SU-DHL-6 (cell line): ENCODE data around the gene SERPINB12.

Experiments used
- H2AFZ ChIP-seq: fragments of 200-600 bp; sonication (generic); 2 replicates; pipeline ENCODE4 v1.6.1; 2014; ENCODE audit warnings: low read depth, mild to moderate bottlenecking, moderate library complexity, mixed read lengths, antibody characterized with exemption, low read length; ENCODE audit not compliant: severe bottlenecking
- H3F3A ChIP-seq: fragments of 200-600 bp; shearing (Covaris generic); 2 replicates; pipeline ENCODE4 v1.6.0; 2016; ENCODE audit warnings: antibody characterized with exemption, mild to moderate bottlenecking; ENCODE audit not compliant: insufficient read depth
- H3K27ac ChIP-seq: fragments of 200-600 bp; sonication (generic); 2 replicates; pipeline ENCODE4 v1.5.1; 2016; ENCODE audit warnings: low read depth, mild to moderate bottlenecking, low read length, moderate library complexity, mixed read lengths
- H3K27me3 ChIP-seq: fragments of 200-600 bp; sonication (generic), shearing (Covaris generic); 2 replicates; pipeline ENCODE4 v1.6.0; 2014; ENCODE audit warnings: mild to moderate bottlenecking, low read length
- H3K36me3 ChIP-seq: fragments of 200-600 bp; sonication (generic); 2 replicates; pipeline ENCODE4 v1.6.1; 2014; ENCODE audit warnings: mild to moderate bottlenecking, low read length, mixed read lengths
- H3K4me2 ChIP-seq: fragments of 300-600, 200-600 bp; shearing (Covaris generic), sonication (generic); 2 replicates; pipeline ENCODE4 v1.6.0; 2014; ENCODE audit warnings: low read length, low read depth, mild to moderate bottlenecking; ENCODE audit not compliant: poor library complexity, severe bottlenecking
- H3K4me3 ChIP-seq: fragments of 200-600 bp; sonication (generic); 2 replicates; pipeline ENCODE4 v1.5.1; 2014; ENCODE audit warnings: antibody characterized with exemption, low read length, mild to moderate bottlenecking, mixed read lengths; ENCODE audit not compliant: insufficient read depth, poor library complexity, severe bottlenecking
- H3K79me2 ChIP-seq: fragments of 200-600 bp; sonication (generic); 2 replicates; pipeline ENCODE4 v1.6.1; 2014; ENCODE audit warnings: mild to moderate bottlenecking, low read length, moderate library complexity; ENCODE audit not compliant: insufficient read depth
- H3K9ac ChIP-seq: fragments of 200-600 bp; sonication (generic); 2 replicates; pipeline ENCODE4 v1.7.0; 2014; ENCODE audit warnings: mild to moderate bottlenecking, low read length
- H3K9me2 ChIP-seq: fragments of 200-600 bp; sonication (generic); replicated peaks from 2 replicates; pipeline ENCODE4 v1.6.1; 2014; ENCODE audit warnings: low read length; ENCODE audit not compliant: insufficient read depth
- H3K9me3 ChIP-seq: fragments of 200-600 bp; sonication (generic); 2 replicates; pipeline ENCODE4 v1.6.1; 2014; ENCODE audit warnings: low read length, mixed read lengths; ENCODE audit not compliant: insufficient read depth
- H4K20me1 ChIP-seq: fragments of 200-600 bp; sonication (generic); 2 replicates; pipeline ENCODE4 v1.6.1; 2014; ENCODE audit warnings: low read depth, mild to moderate bottlenecking, antibody characterized with exemption, low read length, moderate library complexity, mixed read lengths
- CTCF ChIP-seq: fragments of 200-600 bp; sonication (generic); IDR thresholded peaks from one replicate; pipeline ENCODE4 v1.5.1; 2017; ENCODE audit warnings: antibody characterized with exemption, mild to moderate bottlenecking, low read length, moderate library complexity; ENCODE audit not compliant: insufficient read depth, poor library complexity, severe bottlenecking
- EZH2phosphoT487 ChIP-seq: fragments of 200-600 bp; sonication (generic), shearing (Covaris generic); conservative IDR thresholded peaks from 2 replicates; pipeline ENCODE4 v1.6.1; 2018; ENCODE audit warnings: mild to moderate bottlenecking, antibody characterized with exemption, low read length, moderate library complexity, mixed read lengths

SERPINB12 gene

DNA sequence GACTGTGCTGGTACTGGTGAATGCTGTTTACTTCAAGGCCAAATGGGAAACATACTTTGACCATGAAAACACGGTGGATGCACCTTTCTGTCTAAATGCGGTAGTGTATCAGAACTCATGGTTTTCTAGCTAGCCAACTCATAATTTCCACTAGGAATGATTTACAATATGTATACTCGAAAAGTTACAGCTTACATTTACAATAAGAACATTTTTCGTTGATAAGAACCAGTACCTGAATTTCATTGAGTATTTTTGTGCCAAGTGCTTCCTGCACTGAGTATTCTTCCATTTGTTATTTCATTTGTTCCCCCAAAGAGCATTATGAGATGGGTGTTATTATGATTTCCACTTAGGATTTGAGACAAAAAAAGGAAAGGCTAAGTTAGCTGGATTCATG lies 21.9 kb downstream of the SERPINB12 start:
- Histone ChIP-seq H3K27me3 (no peaks in the 10 kb centered on the region), H3K9me2 (no peaks in the 10 kb centered on the region), H3K36me3 (no peaks in the 10 kb centered on the region), H3K4me2 (no peak overlapping the region), H3K4me3 (no peak overlapping the region), H3F3A (no peaks in the 10 kb centered on the region), H3K79me2 (no peaks in the 10 kb centered on the region), H3K9me3 (no peaks in the 10 kb centered on the region), H2AFZ (no peak overlapping the region), H4K20me1 (no peaks in the 10 kb centered on the region), H3K9ac (no peak overlapping the region), H3K27ac (no peak overlapping the region)
- TF ChIP-seq EZH2phosphoT487 (no peak), CTCF (no peak)

GRCh38 chr18:63564561-63564960 lies 22.4 kb downstream of the SERPINB12 start:
- Histone ChIP-seq H4K20me1 (no peaks in the 10 kb centered on the region), H3K4me2 (no peak overlapping the region), H3K9ac (no peak overlapping the region), H3K27me3 (no peaks in the 10 kb centered on the region), H3K4me3 (no peak overlapping the region), H3F3A (no peaks in the 10 kb centered on the region), H2AFZ (no peak overlapping the region), H3K36me3 (no peaks in the 10 kb centered on the region), H3K9me2 (no peaks in the 10 kb centered on the region), H3K9me3 (no peaks in the 10 kb centered on the region), H3K27ac (no peak overlapping the region), H3K79me2 (no peaks in the 10 kb centered on the region)
- TF ChIP-seq EZH2phosphoT487, result no peak
- TF ChIP-seq CTCF, result no peak

GRCh38 chr18:63567276-63567675 lies 25.1 kb downstream of the SERPINB12 start:
- no peak for TF ChIP-seq CTCF
- TF ChIP-seq EZH2phosphoT487, result no peak

DNA sequence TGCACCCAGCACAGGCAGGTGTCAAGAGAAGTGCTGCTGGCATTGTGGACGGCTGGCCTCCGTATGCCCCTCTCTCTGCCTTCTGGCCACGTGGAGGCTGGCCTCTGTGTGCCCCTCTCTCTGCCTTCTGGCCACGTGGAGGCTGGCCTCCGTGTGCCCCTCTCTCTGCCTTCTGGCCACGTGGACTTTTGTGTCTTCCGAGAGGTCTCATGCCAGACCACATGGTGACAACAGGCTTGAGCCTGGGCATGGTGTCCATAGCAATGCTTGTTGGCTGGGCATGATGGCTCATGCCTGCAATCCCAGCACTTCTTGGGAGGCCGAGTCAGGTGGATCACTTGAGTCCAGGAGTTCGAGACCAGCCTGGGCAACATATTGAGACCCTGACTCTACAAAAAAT lies 25.7 kb downstream of the SERPINB12 start:
- H3K4me2 ChIP-seq, result no peak overlapping the region
- H4K20me1 ChIP-seq, result no peaks in the 10 kb centered on the region
- H3K36me3 ChIP-seq, result no peaks in the 10 kb centered on the region
- no peaks in the 10 kb centered on the region for H3F3A ChIP-seq
- no peaks in the 10 kb centered on the region for H3K79me2 ChIP-seq
- H3K27ac ChIP-seq, result no peak overlapping the region
- no peaks in the 10 kb centered on the region for H3K9me2 ChIP-seq
- no peaks in the 10 kb centered on the region for H3K27me3 ChIP-seq
- H3K4me3 ChIP-seq, result no peak overlapping the region
- no peak for TF ChIP-seq EZH2phosphoT487
- no peak for TF ChIP-seq CTCF
- no peaks in the 10 kb centered on the region for H3K9me3 ChIP-seq
- no peak overlapping the region for H2AFZ ChIP-seq
- no peak overlapping the region for H3K9ac ChIP-seq

More at GRCh38 chr18:63567276-63567675, 25.1 kb downstream of the SERPINB12 start:
- Histone ChIP-seq H3K9me2 (no peaks in the 10 kb centered on the region), H3F3A (no peaks in the 10 kb centered on the region), H3K4me3 (no peak overlapping the region), H3K27me3 (no peaks in the 10 kb centered on the region), H4K20me1 (no peaks in the 10 kb centered on the region), H2AFZ (no peak overlapping the region), H3K79me2 (no peaks in the 10 kb centered on the region), H3K9ac (no peak overlapping the region), H3K36me3 (no peaks in the 10 kb centered on the region), H3K27ac (no peak overlapping the region), H3K9me3 (no peaks in the 10 kb centered on the region), H3K4me2 (no peak overlapping the region)
